ENCODE data around the gene ABCD1.

Gene ABCD1

DNA sequence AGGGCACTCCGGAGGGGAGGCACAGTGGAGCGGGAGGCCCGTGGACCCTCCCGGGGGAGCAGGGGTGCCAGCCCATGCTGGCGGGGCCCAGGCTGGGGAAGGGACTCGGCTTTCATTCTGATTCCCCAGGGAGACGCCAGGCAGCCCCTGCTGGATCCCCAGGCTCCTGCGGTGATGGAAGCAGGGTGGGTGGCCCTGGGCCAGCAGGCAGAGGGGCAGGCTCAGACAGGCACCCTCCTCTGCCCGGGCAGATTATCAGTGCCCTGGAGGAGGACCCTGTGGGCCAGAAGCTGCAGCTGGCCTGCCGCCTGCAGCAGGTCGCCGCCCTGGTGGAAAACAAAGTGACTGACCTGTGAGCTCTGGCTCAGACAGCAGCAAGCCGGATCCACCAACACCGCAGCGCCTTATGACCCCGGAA is 54.0 kb downstream of the ABCD1 start:
- Mint-ChIP-seq H3K4me1 (no peaks in the 10 kb centered on the region), H3K27ac (no peak overlapping the region), H3K4me3 (no peak overlapping the region), H3K9me3 (no peaks in the 10 kb centered on the region), H3K27me3 (peaks cover 29% of the 10 kb centered on the region), H3K36me3 (no peaks in the 10 kb centered on the region)
- CTCF ChIA-PET: no interaction called here
- no peak for DNase-seq

DNA sequence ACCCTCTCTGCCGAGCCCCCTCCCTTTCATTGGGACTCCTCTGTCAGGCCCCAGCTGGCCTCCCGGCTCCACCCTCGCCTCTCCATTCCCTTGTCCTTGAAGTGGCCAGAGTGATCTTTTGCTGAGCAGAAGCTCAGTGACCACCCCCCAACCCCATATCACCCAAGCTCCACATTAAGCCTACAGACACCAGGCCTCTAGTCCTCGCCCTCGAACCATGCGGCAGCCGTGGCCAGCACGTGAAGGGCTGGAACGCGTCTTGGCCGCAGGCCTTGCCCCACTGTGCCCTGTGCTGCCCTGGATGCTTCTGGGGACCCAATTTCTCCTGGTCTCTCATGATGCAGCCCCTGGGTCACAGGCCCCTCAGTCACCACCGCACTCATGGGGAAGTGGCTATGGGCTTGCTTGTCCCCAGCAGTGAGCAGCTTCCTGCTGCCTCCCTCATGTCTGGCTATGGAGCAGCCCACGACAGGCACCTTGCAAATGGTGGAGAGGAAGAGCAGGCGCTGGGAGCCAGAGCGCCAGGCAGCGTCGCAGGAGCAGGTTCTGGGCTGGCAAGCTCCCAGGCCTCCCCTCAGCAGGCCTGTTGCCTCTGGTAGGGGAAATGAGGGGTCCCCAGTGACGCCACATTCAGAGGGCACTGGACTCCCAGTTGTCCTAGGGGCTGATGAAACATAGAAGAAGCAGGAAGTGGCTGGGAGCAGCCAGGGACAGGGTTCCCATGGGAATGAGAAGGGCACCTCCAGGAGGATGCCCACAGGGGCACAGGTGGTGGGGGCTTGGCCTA is 55.4 kb downstream of the ABCD1 start:
- H3K36me3 Mint-ChIP-seq: no peaks in the 10 kb centered on the region
- CTCF ChIA-PET: no interaction called here
- H3K4me1 Mint-ChIP-seq: no peaks in the 10 kb centered on the region
- peaks cover 29% of the 10 kb centered on the region for H3K27me3 Mint-ChIP-seq
- H3K27ac Mint-ChIP-seq: peak overlapping the region; percentile 49
- H3K9me3 Mint-ChIP-seq: no peaks in the 10 kb centered on the region
- H3K4me3 Mint-ChIP-seq: no peak overlapping the region
- DNase-seq: no peak

DNA sequence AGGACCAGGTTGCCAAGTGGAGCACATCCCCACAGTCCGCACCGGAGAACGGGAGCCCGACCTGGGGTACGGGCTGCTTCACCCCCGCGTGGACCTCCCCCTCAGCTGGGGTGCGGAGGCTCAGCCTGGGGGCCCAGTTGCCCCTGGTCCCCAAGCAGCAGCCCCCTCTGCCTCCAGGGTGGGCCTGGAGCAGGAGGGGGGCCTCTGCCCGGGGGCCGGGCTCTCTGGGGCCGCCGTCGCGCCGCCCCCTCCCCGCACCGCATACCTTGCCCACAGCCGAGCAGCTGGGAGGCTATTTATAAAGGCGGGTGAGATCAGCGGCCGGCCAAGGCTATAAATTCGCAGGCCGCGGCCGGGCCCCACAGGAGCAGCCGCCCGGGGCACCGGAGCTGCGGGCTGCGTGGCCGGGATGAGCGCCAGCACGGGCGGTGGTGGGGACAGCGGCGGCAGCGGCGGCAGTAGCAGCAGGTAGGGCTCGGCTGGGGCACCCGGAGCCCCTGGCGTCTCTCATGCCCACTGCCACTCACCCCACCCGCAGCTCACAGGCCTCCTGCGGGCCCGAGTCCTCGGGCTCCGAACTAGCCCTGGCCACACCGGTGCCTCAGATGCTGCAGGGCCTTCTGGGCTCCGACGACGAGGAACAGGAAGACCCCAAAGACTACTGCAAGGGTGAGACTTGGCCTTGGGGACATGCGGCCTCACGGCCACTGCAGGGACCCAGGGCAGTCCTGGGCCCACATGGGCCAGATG is 56.2 kb downstream of the ABCD1 start, which contains the start of gene SRPK3:
Gene SRPK3 (plus strand): TSS at position 364 of the 750 bp plus-strand sequence. CDS start 46 bp downstream, at position 410.
- Mint-ChIP-seq H3K27ac (peak within 1 kb of the TSS; percentile 49), H3K36me3 (no peaks in the 10 kb centered on the region), H3K4me1 (no peaks in the 10 kb centered on the region), H3K4me3 (no peak within 1 kb of the TSS), H3K9me3 (no peaks in the 10 kb centered on the region), H3K27me3 (peaks cover 29% of the 10 kb centered on the region)
- CTCF ChIA-PET: no interaction called here
- no peak for DNase-seq

DNA sequence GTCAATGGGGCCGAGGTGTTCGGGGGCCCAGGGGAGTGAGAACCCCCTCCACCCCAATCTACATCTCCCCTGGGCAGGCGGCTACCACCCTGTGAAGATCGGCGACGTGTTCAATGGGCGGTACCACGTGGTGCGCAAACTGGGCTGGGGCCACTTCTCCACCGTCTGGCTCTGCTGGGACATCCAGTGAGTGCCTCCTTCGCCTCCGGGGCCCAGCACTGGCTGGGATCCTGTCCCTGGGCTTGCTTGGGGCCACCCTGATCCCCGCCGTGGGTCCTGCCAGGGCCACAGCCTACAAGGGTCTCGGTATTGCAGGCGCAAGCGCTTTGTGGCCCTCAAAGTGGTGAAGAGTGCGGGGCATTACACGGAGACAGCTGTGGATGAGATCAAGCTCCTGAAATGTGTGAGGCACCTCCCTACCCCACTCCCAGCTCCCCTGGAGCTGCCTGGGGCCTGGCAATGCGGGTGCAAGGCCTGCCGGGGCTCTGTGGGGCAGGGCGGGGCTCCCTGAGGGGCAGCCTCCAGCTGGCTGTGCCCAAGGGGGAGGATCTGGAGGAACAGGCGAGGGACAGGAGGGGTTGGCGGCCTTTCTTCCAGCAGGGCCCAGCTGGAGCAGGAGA is 56.9 kb downstream of the ABCD1 start:
- DNase-seq: no peak
- H3K36me3 Mint-ChIP-seq: no peaks in the 10 kb centered on the region
- H3K9me3 Mint-ChIP-seq: no peaks in the 10 kb centered on the region
- H3K27ac Mint-ChIP-seq: no peak overlapping the region
- H3K4me1 Mint-ChIP-seq: no peaks in the 10 kb centered on the region
- CTCF ChIA-PET: no interaction called here
- H3K27me3 Mint-ChIP-seq: peaks cover 29% of the 10 kb centered on the region
- no peak overlapping the region for H3K4me3 Mint-ChIP-seq

DNA sequence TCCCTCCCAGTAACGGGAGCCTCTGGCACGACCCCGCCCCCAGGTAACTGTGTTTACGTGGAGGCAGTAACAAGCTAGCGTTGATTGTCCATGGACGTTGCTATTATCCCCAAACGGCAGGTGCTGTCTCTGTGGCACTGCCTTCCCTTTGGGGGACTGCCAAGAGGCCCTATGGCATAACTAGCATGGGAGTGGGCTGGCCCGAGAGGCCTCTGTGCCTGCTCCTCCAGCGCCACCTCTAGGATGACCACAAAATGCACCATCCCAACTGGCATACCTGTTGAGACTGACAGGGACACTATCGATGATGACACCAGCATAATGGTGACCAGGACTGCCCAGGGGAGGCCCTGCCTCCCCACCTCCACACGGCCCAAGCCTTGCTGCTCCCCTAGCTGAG is 57.7 kb downstream of the ABCD1 start:
- CTCF ChIA-PET: no interaction called here
- Mint-ChIP-seq H3K4me1 (no peaks in the 10 kb centered on the region), H3K36me3 (no peaks in the 10 kb centered on the region), H3K27me3 (peaks cover 29% of the 10 kb centered on the region), H3K9me3 (no peaks in the 10 kb centered on the region), H3K4me3 (no peak overlapping the region), H3K27ac (no peak overlapping the region)
- DNase-seq: no peak

DNA sequence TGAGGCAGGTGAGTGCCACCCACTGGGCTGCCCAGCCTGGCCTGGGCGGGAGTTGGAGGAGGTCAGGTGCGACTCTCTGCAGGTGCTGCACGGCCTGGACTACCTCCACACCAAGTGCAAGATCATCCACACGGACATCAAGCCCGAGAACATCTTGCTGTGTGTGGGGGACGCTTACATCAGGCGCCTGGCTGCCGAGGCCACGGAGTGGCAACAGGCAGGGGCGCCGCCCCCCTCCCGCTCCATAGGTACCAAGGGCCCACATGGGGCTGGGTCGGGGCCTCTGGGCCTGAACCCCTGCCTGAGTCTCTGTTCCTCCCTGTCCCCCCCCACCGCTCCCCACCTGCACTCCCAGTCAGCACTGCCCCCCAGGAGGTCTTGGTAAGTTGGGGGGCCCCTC is 58.2 kb downstream of the ABCD1 start:
- Mint-ChIP-seq H3K27ac (no peak overlapping the region), H3K4me3 (no peak overlapping the region), H3K27me3 (peaks cover 29% of the 10 kb centered on the region), H3K9me3 (no peaks in the 10 kb centered on the region), H3K36me3 (no peaks in the 10 kb centered on the region), H3K4me1 (no peaks in the 10 kb centered on the region)
- no peak for DNase-seq
- CTCF ChIA-PET: no interaction called here

DNA sequence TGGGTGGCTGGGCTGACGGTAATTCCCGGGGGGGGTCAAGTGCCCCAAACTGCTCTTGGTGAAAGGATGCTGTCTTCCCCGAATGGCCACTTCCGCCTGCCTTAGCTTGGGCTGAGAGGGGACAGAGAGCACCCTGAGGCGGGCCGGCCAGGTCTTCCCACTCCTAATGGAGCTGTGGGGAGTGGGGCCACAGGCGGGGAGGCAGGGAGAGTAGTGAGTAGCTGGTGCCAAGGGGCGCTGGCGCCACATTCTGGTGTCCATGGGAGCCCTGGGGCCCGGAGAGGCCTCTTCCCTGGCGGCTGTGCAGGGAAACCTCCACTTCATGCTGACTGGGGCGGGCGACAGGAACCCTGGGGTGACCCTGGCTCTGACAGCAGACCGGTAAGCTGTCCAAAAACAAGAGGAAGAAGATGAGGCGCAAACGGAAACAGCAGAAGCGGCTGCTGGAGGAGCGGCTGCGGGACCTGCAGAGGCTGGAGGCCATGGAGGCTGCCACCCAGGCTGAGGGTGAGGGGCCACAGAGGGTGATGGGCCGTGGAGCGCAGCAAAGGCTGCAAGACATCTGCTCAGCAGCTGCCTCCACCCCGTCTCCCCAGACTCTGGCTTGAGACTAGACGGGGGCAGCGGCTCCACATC is 58.8 kb downstream of the ABCD1 start:
- Mint-ChIP-seq H3K27ac (no peak overlapping the region), H3K9me3 (no peaks in the 10 kb centered on the region), H3K36me3 (no peaks in the 10 kb centered on the region), H3K4me1 (no peaks in the 10 kb centered on the region), H3K4me3 (no peak overlapping the region), H3K27me3 (peaks cover 26% of the 10 kb centered on the region)
- CTCF ChIA-PET: no interaction called here
- no peak for DNase-seq

DNA sequence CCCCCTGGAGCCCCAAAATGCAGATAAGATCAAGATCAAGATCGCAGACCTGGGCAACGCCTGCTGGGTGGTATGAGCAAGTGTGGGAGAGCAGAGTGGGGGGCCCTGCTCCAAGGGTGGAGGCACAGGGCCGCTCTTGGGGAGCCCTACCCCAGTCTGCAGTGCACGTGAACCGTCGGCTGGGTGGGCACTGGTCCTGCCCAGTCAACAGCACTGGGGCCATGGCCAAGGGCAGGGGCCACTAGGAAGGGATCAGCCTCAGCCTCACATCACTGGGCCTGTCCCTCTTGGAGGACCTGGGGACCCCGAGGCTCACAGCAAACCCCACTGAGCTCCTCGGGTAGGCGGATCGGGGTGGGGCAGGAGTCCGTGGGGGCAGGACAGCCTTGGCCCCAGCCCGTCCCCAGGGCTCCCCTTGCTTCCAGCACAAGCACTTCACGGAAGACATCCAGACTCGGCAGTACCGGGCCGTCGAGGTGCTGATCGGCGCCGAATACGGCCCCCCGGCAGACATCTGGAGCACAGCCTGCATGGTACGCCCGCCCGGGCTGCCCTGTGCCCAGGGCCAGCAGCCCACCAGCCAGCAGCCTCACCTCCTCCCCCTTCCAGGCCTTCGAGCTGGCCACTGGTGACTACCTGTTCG is 59.8 kb downstream of the ABCD1 start:
- CTCF ChIA-PET: no interaction called here
- peaks cover 2% of the 10 kb centered on the region for H3K36me3 Mint-ChIP-seq
- no peak overlapping the region for H3K4me3 Mint-ChIP-seq
- peaks cover 18% of the 10 kb centered on the region for H3K27me3 Mint-ChIP-seq
- H3K4me1 Mint-ChIP-seq: no peaks in the 10 kb centered on the region
- no peak for DNase-seq
- H3K9me3 Mint-ChIP-seq: no peaks in the 10 kb centered on the region
- H3K27ac Mint-ChIP-seq: no peak overlapping the region

DNA sequence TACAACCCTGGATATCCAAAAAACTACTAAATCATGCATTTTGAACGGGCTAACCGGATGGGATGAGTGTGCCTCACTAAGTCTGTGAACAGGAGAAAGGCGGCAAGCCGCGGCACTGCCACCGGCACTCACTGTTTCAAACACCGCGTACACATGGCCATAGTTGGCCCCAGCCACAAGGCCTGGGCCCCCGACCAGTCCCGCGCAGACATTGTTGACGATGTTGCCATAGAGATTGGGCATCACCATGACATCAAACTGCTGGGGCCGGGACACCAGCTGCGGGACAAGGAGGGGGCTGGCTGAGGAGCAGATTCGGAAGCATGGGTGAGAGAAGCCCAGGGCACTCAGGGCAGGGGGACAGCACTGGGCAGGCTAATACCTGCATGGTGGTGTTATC is 62.0 kb downstream of the ABCD1 start:
- no peak overlapping the region for H3K27ac Mint-ChIP-seq
- CTCF ChIA-PET: no interaction called here
- peaks cover 6% of the 10 kb centered on the region for H3K36me3 Mint-ChIP-seq
- H3K4me3 Mint-ChIP-seq: no peak overlapping the region
- no peaks in the 10 kb centered on the region for H3K9me3 Mint-ChIP-seq
- H3K27me3 Mint-ChIP-seq: no peaks in the 10 kb centered on the region
- no peaks in the 10 kb centered on the region for H3K4me1 Mint-ChIP-seq
- no peak for DNase-seq

DNA sequence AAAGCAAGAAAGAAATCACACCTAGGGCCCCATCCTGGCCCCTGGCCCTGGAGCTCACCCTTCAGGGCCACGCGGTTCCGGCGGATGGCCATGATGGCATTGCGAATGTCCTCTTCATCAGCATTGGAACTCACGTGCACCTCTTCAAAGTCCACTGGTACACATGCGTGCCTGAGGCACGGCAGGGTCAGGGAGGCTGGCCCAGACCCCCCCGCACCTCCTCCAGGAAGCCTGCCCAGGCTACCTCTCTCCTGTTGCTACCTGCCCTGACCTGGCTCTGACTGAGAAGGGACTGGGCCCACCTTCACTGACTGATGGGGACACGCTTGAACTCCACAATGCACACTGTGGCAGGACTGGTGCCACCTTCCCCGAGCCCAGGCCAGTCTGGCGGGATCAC is 65.0 kb downstream of the ABCD1 start:
- CTCF ChIA-PET: no interaction called here
- Mint-ChIP-seq H3K27me3 (no peaks in the 10 kb centered on the region), H3K36me3 (peaks cover 10% of the 10 kb centered on the region), H3K9me3 (no peaks in the 10 kb centered on the region), H3K4me3 (no peak overlapping the region), H3K4me1 (peaks cover 9% of the 10 kb centered on the region), H3K27ac (no peak overlapping the region)
- no peak for DNase-seq

DNA sequence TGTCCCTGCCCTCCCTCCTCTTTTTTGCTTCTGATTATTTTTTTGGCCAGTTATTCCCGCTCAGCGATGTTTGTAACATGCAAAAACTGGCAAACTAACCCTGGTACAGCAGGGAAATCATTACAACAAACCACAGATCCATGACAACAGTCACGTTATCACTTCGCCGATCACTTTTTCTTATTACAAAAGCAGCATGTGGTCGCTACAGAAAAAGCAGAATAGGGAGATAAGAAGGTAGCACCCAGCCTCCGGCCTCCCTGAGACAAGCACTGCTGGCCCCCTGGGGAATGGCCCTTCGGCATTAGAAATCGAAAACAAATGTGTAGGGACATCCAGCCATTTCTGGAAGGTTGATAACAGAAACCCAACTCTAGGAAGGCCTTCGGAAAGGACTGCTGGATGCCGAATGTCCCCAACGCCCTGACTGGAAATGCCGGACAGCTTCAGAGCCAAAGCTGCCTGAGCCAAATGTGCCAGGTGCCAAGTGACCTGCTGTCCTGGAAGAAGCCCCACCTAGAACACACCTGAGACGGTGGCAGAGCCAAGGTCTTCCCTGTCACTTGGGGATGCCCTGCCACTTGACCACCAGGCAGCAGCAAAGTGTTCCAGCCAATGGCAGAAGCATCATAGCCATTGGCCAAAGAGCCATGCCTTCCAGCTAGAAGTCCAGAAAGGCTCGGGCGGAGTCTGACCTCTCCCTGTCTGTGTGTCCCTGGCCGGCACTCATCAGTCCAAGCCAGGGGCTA is 66.6 kb downstream of the ABCD1 start:
- Mint-ChIP-seq H3K36me3 (peaks cover 12% of the 10 kb centered on the region), H3K27me3 (no peaks in the 10 kb centered on the region), H3K9me3 (no peaks in the 10 kb centered on the region), H3K4me3 (no peak overlapping the region), H3K27ac (no peak overlapping the region), H3K4me1 (peaks cover 17% of the 10 kb centered on the region)
- DNase-seq: no peak
- CTCF ChIA-PET: interaction anchor here (0.8 kb wide), 1 partner anchor 87 kb away, joined by 3 read pairs; no protein-coding TSS in a partner anchor

DNA sequence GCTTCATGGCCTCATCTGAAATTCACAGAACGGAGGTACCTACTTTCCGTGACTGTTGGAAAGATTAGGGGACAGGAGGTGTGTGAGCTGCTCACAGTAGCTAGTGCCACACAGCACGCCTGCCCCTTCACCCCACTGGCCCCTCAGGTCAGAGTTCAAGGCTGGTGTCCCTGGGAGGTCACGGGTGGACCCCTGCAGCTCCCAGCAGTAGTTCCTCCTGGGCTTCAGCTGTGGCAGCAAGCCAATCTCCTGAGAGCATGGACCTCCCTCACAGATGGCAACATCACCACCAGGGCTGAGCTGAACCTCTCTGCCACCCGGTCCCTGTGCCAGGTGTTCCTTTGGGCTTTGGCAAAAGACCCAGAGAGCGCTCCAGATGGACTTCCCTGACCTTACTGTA is 67.7 kb downstream of the ABCD1 start:
- Mint-ChIP-seq H3K27ac (no peak overlapping the region), H3K4me3 (peak overlapping the region; percentile 95), H3K9me3 (no peaks in the 10 kb centered on the region), H3K4me1 (peaks cover 23% of the 10 kb centered on the region), H3K27me3 (no peaks in the 10 kb centered on the region), H3K36me3 (peaks cover 14% of the 10 kb centered on the region)
- no peak for DNase-seq
- CTCF ChIA-PET: interaction anchor here (0.8 kb wide), 1 partner anchor 86 kb away, joined by 3 read pairs; no protein-coding TSS in a partner anchor

DNA sequence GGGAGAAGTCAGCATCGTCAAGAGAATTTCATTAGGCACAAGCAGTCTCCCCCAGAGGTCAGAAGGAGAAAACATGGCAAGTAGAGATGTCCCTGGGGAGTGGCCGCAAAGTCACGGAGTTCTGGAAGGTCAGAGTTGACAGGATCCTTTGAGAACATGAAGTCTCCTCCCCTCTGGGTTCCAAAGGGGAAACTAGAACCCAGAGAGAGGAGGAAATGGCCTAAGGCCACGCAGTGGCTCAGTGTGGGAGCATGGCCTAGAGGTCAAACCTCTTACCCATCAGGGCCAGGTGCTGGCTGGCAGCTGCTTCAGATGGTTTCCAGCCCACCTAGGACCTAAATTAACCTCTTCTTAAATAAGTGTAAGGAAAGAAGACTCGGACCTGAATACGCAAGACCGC is 68.6 kb downstream of the ABCD1 start:
- peak overlapping the region; percentile 77 for H3K27ac Mint-ChIP-seq
- CTCF ChIA-PET: no interaction called here
- H3K9me3 Mint-ChIP-seq: no peaks in the 10 kb centered on the region
- peaks cover 23% of the 10 kb centered on the region for H3K4me1 Mint-ChIP-seq
- H3K27me3 Mint-ChIP-seq: no peaks in the 10 kb centered on the region
- DNase-seq: no peak
- H3K4me3 Mint-ChIP-seq: peak overlapping the region; percentile 95
- H3K36me3 Mint-ChIP-seq: peaks cover 16% of the 10 kb centered on the region

Measured in activated naive CD4-positive, alpha-beta T cell treated with anti-CD3 and anti-CD28 coated beads, Interleukin-2, amount 10 ng/mL, durations not matched to agents 7 days and 5 days (primary cell).